HepG2 (cell line): Measurements from ENCODE around the gene WNT3. TPM values are rescaled to one million over a fixed set of nuclear protein-coding genes. Genes with fewer than 3 reads are reported as not detected.

Experiments
- ATAC-seq: fragments of 200-7000 bp; cut with Tn5 transposase; 3 replicates; pipeline ENCODE4 v1.9.1; 2020; ENCODE audit warnings: mild to moderate bottlenecking, moderate library complexity
- BruUV-seq: library from RNA; stranded (reverse); fragments of 400-500 nt; replicated peaks from 2 replicates; lab custom pipeline; 2021; lab: Mats Ljungman, UMichigan
- CTCF ChIA-PET: fragments of 300-600 bp; formaldehyde crosslinking; extraction: SDS; loops from one replicate; lab custom pipeline; 2021; ENCODE audit warnings: low total read pairs, inconsistent platforms, low intra/inter-chr PET ratio; lab: Yijun Ruan, JAX
- POLR2A ChIA-PET: fragments of 350-600 bp; sonication (Branson Sonifier 250); formaldehyde crosslinking; loops from one replicate; lab custom pipeline; 2020; ENCODE audit warnings: antibody characterized with exemption, inconsistent platforms; lab: Yijun Ruan, JAX
- DNase-seq: peaks from one replicate; pipeline ENCODE4 v3.0.0-alpha.2; 2015; ENCODE audit warnings: low spot score
- FAIRE-seq: peaks from 3 replicates; lab custom pipeline; 2011; peaks lifted over from hg19 to GRCh38; lab: Jason Lieb, UNC
- H2AFZ ChIP-seq: one replicate; pipeline ENCODE4 v1.6.1; 2011; ENCODE audit warnings: low read length, inconsistent platforms
- H3K27ac ChIP-seq: fragments of 300-600 bp; 3 replicates; pipeline ENCODE4 v1.8.0; 2011; ENCODE audit warnings: mixed run types, mild to moderate bottlenecking, mixed read lengths, low read length, inconsistent platforms; ENCODE audit not compliant: insufficient read depth; ENCODE audit errors: extremely low read length
- H3K27me3 ChIP-seq, 2 experiments: fragments of 200-600 bp in 1 of 2; 2 replicates in 1 of 2; 3 replicates in 1 of 2; pipeline versions ENCODE4 v1.6.0 to v1.8.0; 2011; ENCODE audit warnings: low read length in 2 of 2, mild to moderate bottlenecking in 2 of 2, moderate library complexity in 2 of 2, inconsistent platforms in 1 of 2; ENCODE audit not compliant: insufficient read depth in 2 of 2, control insufficient read depth in 1 of 2
- H3K36me3 ChIP-seq, 2 experiments: fragments of 200-600 bp in 1 of 2; replicated peaks in 1 of 2; 2 replicates in 1 of 2; 3 replicates in 1 of 2; pipeline versions ENCODE4 v1.5.1 to v1.8.0; 2011; ENCODE audit warnings: low read length in 2 of 2, inconsistent platforms in 1 of 2; ENCODE audit not compliant: insufficient read depth in 2 of 2, control insufficient read depth in 1 of 2
- H3K4me1 ChIP-seq: 2 replicates; pipeline ENCODE4 v1.5.1; 2012; ENCODE audit warnings: low read length, inconsistent platforms; ENCODE audit not compliant: insufficient read depth
- H3K4me2 ChIP-seq: 2 replicates; pipeline ENCODE4 v1.6.0; 2011; ENCODE audit warnings: low read depth, low read length, inconsistent platforms
- H3K4me3 ChIP-seq, 3 experiments: fragments of 200-600 bp in 1 of 3; sonication (generic), shearing (Covaris generic) in 1 of 3; replicated peaks in 1 of 3; 2 replicates each; pipeline ENCODE4 v1.5.1; 2011 to 2016; ENCODE audit warnings: low read length in 3 of 3, inconsistent platforms in 2 of 3, low read depth in 2 of 3, mild to moderate bottlenecking in 2 of 3, control low read depth in 1 of 3, mixed read lengths in 1 of 3; ENCODE audit not compliant: insufficient read depth in 1 of 3
- H3K79me2 ChIP-seq: one replicate; pipeline ENCODE4 v1.6.1; 2011; ENCODE audit warnings: low read length, inconsistent platforms; ENCODE audit not compliant: insufficient read depth
- H3K9ac ChIP-seq: 2 replicates; pipeline ENCODE4 v1.6.0; 2011; ENCODE audit warnings: mild to moderate bottlenecking, low read depth, low read length, inconsistent platforms; ENCODE audit not compliant: insufficient read depth
- H3K9me3 ChIP-seq: 2 replicates; pipeline ENCODE4 v1.5.1; 2012; ENCODE audit warnings: mild to moderate bottlenecking, low read length
- H4K20me1 ChIP-seq: 2 replicates; pipeline ENCODE4 v1.6.0; 2011; ENCODE audit warnings: inconsistent platforms, mild to moderate bottlenecking, low read length, moderate library complexity; ENCODE audit not compliant: insufficient read depth
- AGO1 ChIP-seq: fragments of 200-400 bp; formaldehyde crosslinking; IDR thresholded peaks from 2 replicates; pipeline ENCODE4 v1.6.1; 2017; ENCODE audit warnings: mild to moderate bottlenecking, low read depth, low read length, moderate library complexity; ENCODE audit not compliant: poor library complexity, severe bottlenecking
- KDM5B ChIP-seq: sonication (generic); formaldehyde crosslinking; IDR thresholded peaks from 2 replicates; pipeline ENCODE4 v1.4.0; 2020; ENCODE audit warnings: missing genetic modification reagents, mild to moderate bottlenecking, borderline replicate concordance
- MIXL1 ChIP-seq: IDR thresholded peaks from 2 replicates; pipeline ENCODE4 v1.6.1; 2016
- MXD3 ChIP-seq: IDR thresholded peaks from 2 replicates; pipeline ENCODE4 v1.6.1; 2016; ENCODE audit warnings: mild to moderate bottlenecking, missing biosample characterization, missing genetic modification reagents
- MYNN ChIP-seq: sonication (generic); formaldehyde crosslinking; IDR thresholded peaks from 2 replicates; pipeline ENCODE4 v1.4.0; 2020; ENCODE audit warnings: mild to moderate bottlenecking, low read depth, missing genetic modification reagents
- NR2F1 ChIP-seq, 2 experiments: fragments of 450-650 bp in 1 of 2; formaldehyde crosslinking in 1 of 2; IDR thresholded peaks; 2 replicates each; pipeline versions ENCODE4 v1.5.0 to v1.6.1; 2016 to 2020; ENCODE audit warnings: mild to moderate bottlenecking in 1 of 2, missing compliant biosample characterization in 1 of 2, missing genetic modification reagents in 1 of 2, moderate library complexity in 1 of 2
- POGZ ChIP-seq: sonication (generic); formaldehyde crosslinking; IDR thresholded peaks from 2 replicates; pipeline ENCODE4 v1.4.0; 2020; ENCODE audit warnings: mild to moderate bottlenecking, missing genetic modification reagents
- RFX1 ChIP-seq: fragments of 450-650 bp; IDR thresholded peaks from 2 replicates; pipeline ENCODE4 v1.6.1; 2017
- SRSF1 ChIP-seq: fragments of 200-400 bp; formaldehyde crosslinking; optimal IDR thresholded peaks from 2 replicates; pipeline ENCODE3; 2017; ENCODE audit warnings: mild to moderate bottlenecking, low read depth, low read length, moderate library complexity
- STAG1 ChIP-seq: sonication (generic); formaldehyde crosslinking; IDR thresholded peaks from 2 replicates; pipeline ENCODE4 v1.4.0; 2020; ENCODE audit warnings: missing genetic modification reagents
- ZBTB33 ChIP-seq: sonication (generic); formaldehyde crosslinking; IDR thresholded peaks from 2 replicates; pipeline ENCODE4 v1.4.0; 2020; ENCODE audit warnings: missing genetic modification reagents
- ZC3H4 ChIP-seq: sonication (generic); formaldehyde crosslinking; IDR thresholded peaks from 2 replicates; pipeline ENCODE4 v1.4.0; 2020; ENCODE audit warnings: missing genetic modification reagents, borderline replicate concordance
- ZMYM2 ChIP-seq: sonication (generic); formaldehyde crosslinking; IDR thresholded peaks from 2 replicates; pipeline ENCODE4 v1.8.0; 2022; ENCODE audit warnings: mild to moderate bottlenecking, missing genetic modification reagents
- ZNF274 ChIP-seq: sonication (generic); formaldehyde crosslinking; IDR thresholded peaks from 2 replicates; pipeline ENCODE4 v1.5.1; 2020; ENCODE audit warnings: mild to moderate bottlenecking, missing genetic modification reagents
- ZNF280D ChIP-seq: sonication (generic); formaldehyde crosslinking; IDR thresholded peaks from 2 replicates; pipeline ENCODE4 v1.5.1; 2020; ENCODE audit warnings: mild to moderate bottlenecking, missing genetic modification reagents
- ZNF572 ChIP-seq: sonication (generic); formaldehyde crosslinking; IDR thresholded peaks from 2 replicates; pipeline ENCODE4 v1.5.1; 2020; ENCODE audit warnings: mild to moderate bottlenecking, missing genetic modification reagents
- ZNF768 ChIP-seq: sonication (generic); formaldehyde crosslinking; IDR thresholded peaks from 2 replicates; pipeline ENCODE4 v1.4.0; 2020; ENCODE audit warnings: missing genetic modification reagents
- WGBS: methylation state at CpG from one replicate; pipeline ENCODE4 v1.1.6; 2017; ENCODE audit warnings: low lambda C conversion rate; 5-methylcytosine and 5-hydroxymethylcytosine counted together
- in situ Hi-C: cut with HindIII; loops from 2 replicates; pipeline ENCODE4 v1.10.0; 2017; ENCODE audit warnings: low pct_unique_long_range_greater_than_20kb; ENCODE audit not compliant: extremely low pct_ligation_motif_present
- intact Hi-C: fragments of 100-400 bp; cut with micrococcal nuclease; formaldehyde crosslinking; loops from one replicate; pipeline ENCODE4 v1.10.0; 2022; ENCODE audit not compliant: unreplicated experiment
- polyA plus RNA-seq, 8 experiments: library from polyadenylated mRNA; depleted of rRNA in 3 of 8; stranded (reverse) in 7 of 8; unstranded in 1 of 8; fragments of >200 nt; fragmentation: Illumina TruSeq in 4 of 8; extraction: Trizol in 4 of 8; gene quantifications; 2 replicates each; pipeline versions ENCODE4 v1.2.1 to v1.2.3, GENCODE V29; 2011 to 2016; ENCODE audit warnings: low read depth in 4 of 8, missing spikeins in 1 of 8, mixed read lengths in 1 of 8; ENCODE audit not compliant: insufficient read depth in 1 of 8
- total RNA-seq, 5 experiments: library from RNA; depleted of rRNA; stranded (reverse); fragments of >200 nt; fragmentation: Illumina TruSeq; extraction: Trizol; gene quantifications; 2 replicates each; pipeline ENCODE4 v1.2.3, GENCODE V29; 2016; ENCODE audit warnings: low read depth in 1 of 5
- TF ChIP-seq, protein P1 (sequence below): sonication (generic); formaldehyde crosslinking; IDR thresholded peaks from 2 replicates; pipeline ENCODE4 v1.9.0; 2022; ENCODE audit warnings: missing genetic modification reagents, mild to moderate bottlenecking, borderline replicate concordance

Gene WNT3
- total and polyA plus RNA-seq, 2 of the 13 experiments (the other 11 are each of a cell fraction or from before 2014, with no cell fraction given): 8.5 to 10.3 TPM

GRCh38 chr17:46822388-46822921 lies 4.0 kb upstream of the WNT3 start:
- ChIA-PET CTCF (no interaction called here), POLR2A (no interaction called here)
- no peak overlapping the region for H3K9ac ChIP-seq
- no peak overlapping the region for H3K4me3 ChIP-seq
- DNase-seq: no peak
- no peak overlapping the region for H3K4me2 ChIP-seq
- peaks cover 35% of the 10 kb centered on the region for H3K4me1 ChIP-seq
- H3K79me2 ChIP-seq: no peaks in the 10 kb centered on the region
- H4K20me1 ChIP-seq: no peaks in the 10 kb centered on the region
- no peak for FAIRE-seq
- in situ Hi-C loops: loop anchor here (5.0 kb wide), 1 partner anchor 45 kb away; no protein-coding TSS in a partner anchor
- ATAC-seq: peak; percentile 7; the same call in 2 of the 3 replicates
- no peak overlapping the region for H2AFZ ChIP-seq
- no peak overlapping the region for H3K27ac ChIP-seq
- intact Hi-C loops: no loop called here
- H3K36me3 ChIP-seq: no peaks in the 10 kb centered on the region
- H3K27me3 ChIP-seq: peaks cover 14 to 51% of the 10 kb centered on the region in 2 experiments
- 57% methylated on average over 26 of the region's 35 CpGs for WGBS
- no TSS peak for BruUV-seq
- no peaks in the 10 kb centered on the region for H3K9me3 ChIP-seq
- TF ChIP-seq ZC3H4 (no peak), MXD3 (CRISPR knock-in tag) (peak; percentile 67; the same call in 1 of the 2 replicates), ZNF274 (CRISPR knock-in tag) (no peak), KDM5B (CRISPR knock-in tag) (peak; percentile 55; the same call in 1 of the 2 replicates), MIXL1 (no peak), STAG1 (CRISPR knock-in tag) (peak; percentile 59), POGZ (peak; percentile 23; the same call in 1 of the 2 replicates), ZBTB33 (CRISPR knock-in tag) (peak; percentile 98), RFX1 (no peak), ZNF572 (CRISPR knock-in tag) (0 out of 2 replicates have a peak, but pooled peaks have one; percentile 17), SRSF1 (peak; percentile 37), MYNN (0 out of 2 replicates have a peak, but pooled peaks have one; percentile 39), ZMYM2 (CRISPR knock-in tag) (peak; percentile 99), ZNF280D (CRISPR knock-in tag) (0 out of 2 replicates have a peak, but pooled peaks have one; percentile 63), ZNF768 (CRISPR knock-in tag) (peak; percentile 67; the same call in 1 of the 2 replicates), AGO1 (peak; percentile 35), NR2F1 (CRISPR knock-in tag; IDR thresholded peaks at IDR 0.05) (peak in 1 of 2 experiments; percentile 69; a peak in 2 of 4 replicates)
- TF ChIP-seq, protein P1, sequence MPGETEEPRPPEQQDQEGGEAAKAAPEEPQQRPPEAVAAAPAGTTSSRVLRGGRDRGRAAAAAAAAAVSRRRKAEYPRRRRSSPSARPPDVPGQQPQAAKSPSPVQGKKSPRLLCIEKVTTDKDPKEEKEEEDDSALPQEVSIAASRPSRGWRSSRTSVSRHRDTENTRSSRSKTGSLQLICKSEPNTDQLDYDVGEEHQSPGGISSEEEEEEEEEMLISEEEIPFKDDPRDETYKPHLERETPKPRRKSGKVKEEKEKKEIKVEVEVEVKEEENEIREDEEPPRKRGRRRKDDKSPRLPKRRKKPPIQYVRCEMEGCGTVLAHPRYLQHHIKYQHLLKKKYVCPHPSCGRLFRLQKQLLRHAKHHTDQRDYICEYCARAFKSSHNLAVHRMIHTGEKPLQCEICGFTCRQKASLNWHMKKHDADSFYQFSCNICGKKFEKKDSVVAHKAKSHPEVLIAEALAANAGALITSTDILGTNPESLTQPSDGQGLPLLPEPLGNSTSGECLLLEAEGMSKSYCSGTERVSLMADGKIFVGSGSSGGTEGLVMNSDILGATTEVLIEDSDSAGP (CRISPR knock-in tag): 0 out of 2 replicates have a peak, but pooled peaks have one; percentile 25
